HG03565 (cell line): ENCODE results near the gene PDX1.

Experiments
- ATAC-seq: cut with Tn5 transposase; IDR thresholded peaks from one replicate; pipeline ENCODE4 v1.9.1; 2021; ENCODE audit warnings: mild to moderate bottlenecking, moderate library complexity; ENCODE audit not compliant: unreplicated experiment

The PDX1 gene

DNA sequence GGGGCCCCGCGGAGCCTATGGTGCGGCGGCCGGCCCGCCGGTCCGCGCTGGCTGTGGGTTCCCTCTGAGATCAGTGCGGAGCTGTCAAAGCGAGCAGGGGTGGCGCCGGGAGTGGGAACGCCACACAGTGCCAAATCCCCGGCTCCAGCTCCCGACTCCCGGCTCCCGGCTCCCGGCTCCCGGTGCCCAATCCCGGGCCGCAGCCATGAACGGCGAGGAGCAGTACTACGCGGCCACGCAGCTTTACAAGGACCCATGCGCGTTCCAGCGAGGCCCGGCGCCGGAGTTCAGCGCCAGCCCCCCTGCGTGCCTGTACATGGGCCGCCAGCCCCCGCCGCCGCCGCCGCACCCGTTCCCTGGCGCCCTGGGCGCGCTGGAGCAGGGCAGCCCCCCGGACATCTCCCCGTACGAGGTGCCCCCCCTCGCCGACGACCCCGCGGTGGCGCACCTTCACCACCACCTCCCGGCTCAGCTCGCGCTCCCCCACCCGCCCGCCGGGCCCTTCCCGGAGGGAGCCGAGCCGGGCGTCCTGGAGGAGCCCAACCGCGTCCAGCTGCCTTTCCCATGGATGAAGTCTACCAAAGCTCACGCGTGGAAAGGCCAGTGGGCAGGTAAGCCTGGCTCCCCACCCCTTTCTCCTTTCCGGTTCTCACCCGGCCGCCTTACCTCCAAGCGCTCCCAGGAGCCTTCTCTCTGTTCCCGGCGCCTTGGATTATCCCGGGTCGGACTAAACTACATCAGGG is at the start of gene PDX1:
TSS of gene PDX1 (plus strand) at position 67 of the 743 bp plus-strand sequence. CDS start at position 206, 139 bp downstream.
- ATAC-seq, result no peak

DNA sequence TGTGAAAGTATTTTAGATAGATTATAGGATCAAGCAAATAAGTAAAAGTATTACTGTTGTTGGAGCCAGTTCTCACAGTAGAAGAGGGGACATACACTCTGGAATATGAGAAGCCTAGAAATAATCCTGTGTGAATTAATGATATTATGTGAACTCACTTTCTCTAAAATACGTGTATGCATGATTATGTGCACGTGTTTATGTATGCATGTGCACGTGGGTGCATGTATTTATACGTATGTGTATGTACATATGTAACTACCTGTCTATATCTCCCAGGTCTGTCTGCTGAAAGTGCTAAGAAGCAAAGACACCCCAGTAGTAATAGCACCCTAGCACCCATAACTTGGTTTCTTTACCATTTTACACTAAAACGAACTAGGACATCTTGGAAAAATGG is 41.5 kb upstream of the PDX1 start:
- ATAC-seq, result no peak

GRCh38 chr13:27889471-27889870 is 30.3 kb upstream of the PDX1 start:
- ATAC-seq, result no peak

DNA sequence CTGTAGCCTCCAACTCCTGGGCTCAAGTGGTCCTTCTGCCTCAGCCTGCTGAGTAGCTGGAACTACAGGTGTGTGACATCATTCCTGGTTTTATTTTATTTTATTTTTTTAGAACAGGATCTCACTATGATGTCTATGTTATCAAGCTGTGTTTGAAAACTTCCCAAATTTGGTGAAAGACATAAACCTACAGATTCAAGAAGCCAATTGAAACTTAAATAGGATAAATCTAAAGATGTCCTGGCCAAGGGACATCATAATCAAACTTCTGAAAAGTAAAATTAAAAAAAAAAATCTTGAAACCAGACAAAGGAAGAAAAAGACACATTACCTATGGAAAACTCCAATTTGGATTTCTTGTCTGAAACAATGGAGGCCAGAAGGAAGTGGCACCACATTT is 23.1 kb upstream of the PDX1 start:
- no peak for ATAC-seq

DNA sequence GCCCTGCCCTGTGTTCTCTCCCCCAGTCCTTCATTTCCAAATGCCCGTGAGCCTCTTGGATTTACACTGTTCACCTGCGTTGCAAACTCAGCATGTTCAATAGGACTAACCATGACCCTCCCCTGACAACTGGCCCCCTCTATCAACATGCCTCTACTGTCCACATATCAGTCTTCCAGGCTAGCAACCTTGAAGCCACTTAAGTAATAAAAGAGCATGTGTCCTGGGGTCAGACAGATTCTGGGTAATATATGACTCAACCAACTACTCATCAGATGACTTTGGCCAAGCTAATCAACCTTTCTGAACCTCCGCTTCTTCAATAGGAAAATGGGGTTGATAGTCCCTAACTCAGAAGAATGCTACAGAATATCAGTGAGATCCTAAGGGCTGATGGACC is 15.1 kb upstream of the PDX1 start:
- ATAC-seq, result no peak

DNA sequence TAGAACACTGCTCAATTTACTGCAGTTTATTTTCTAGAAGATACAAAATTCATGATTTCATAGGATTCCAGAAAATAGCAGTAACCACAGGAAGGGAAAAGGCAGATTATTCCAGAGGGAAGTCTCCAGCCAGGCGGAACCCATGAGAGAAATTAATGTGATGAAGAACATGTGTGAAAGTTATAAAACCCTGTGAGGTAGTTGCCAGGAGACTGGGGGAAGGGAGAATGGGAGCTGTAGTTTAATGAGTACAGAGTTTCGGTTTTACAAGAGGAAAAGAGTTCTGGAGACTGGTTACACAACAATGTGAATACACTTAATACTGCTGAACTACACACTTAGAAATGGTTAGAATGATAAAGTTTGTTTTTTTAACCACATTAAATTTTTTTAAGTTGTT is 14.2 kb upstream of the PDX1 start:
- ATAC-seq, result no peak

DNA sequence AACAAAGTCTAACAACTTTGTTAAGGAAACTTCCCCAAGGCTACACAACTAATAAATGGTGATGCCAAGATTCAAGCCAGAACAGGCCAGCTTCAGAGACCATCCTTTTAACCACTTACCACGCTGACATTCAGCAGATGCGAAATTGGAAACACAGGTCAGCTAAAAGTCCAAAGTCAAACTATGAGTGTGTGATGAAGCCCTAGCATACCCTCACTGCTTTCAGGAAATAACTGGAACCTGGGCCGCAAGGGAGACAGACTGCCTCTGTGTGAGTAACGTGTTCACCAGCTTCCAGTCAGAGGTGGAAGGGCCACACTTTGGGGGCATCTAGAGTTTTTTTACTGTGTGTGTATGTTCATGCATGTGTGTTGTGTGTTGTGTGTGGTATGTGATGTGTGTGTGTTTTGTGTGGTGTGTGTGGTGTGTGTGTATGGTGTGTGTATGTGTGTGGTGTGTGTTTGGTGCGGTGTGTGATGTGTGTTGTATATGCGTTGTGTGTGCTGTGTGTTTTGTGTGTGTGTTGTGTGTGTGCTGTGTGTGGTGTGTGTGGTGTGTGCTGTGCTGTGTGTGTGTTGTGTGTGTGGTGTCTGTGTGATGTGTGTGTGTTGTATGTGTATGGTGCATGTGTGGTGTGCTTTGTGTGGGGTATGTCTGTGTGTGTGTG is 12.5 kb upstream of the PDX1 start:
- no peak for ATAC-seq

DNA sequence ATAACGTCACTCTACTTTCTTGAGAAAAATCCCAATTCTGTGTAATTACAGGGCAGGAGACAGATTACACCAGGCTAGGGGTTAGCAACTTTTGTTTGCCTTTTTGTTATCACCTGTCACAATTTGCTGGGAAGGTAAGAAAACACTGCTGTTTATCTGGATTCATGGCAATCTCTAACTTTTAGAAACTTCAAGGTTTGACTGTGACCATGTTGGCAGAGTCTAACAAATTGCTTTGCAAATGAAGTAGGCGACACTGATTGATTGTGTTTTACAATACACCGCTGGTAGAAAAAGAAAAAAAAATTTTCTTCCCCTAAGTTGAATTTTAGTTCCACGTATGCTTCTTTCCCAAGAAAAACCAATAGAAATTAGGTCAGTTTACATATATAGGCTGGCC is 10.4 kb upstream of the PDX1 start:
- no peak for ATAC-seq

DNA sequence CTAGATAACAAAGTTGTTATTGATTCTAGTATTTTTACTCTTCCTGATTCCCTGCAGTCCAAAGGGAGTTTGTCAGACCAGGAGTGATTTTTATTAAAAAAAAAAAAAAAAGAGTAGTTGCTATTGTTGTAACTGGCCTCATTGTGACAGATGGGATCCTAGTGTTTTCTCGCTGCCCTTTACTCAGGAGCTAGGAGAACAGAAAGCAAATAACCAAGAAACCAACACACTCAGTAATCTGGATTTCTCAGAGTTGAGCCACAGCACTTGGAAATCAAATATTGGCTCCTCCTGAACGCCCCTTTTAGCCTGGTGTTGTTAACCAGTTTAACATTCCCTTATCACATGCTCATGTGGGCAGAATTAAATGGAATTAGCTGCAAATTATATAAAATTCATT is 8.3 kb upstream of the PDX1 start:
- ATAC-seq, result no peak

GRCh38 chr13:27913160-27913559 is 6.6 kb upstream of the PDX1 start:
- no peak for ATAC-seq

- no peak for ATAC-seq
Measured at GRCh38 chr13:27915301-27916207, 4.2 kb upstream of the PDX1 start.

DNA sequence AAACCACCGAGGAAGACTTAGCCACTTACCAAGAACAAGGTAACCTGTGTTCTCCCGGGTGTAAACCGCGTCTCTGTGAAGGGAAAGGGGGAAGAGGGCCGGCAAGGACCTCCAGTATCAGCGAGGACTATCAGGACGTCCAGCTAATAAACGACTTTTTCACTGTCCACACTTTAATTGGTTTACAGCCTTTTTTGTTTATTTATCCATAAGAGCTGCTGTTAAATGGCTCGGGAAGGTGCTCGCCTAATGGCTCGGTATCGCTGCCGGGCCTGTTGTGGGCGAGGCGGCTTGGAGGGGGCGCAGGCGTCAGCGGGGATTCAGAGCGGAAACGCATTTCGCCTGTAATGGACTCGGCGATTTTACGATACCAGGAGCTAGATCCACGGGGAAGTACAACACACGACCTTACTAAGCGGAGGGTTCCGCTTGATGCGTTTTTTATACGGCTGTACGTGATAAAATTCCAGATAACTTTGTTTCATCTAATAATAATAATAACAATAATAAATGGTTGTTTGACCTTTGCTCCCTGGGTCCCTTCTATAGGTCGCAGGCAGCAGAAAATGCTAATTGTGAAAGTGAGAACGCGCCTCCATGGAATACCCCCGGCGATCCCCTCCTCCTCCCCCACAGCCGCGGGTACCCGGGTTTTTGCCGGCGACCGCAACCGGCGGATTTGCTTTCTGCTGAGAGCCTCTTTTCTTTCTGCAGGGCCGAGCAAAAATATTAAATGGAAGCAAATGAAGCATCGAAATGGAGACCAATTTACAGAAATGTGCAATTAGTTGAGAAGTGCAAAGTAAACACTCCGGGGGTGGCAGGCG is 2.5 kb upstream of the PDX1 start:
- no peak for ATAC-seq

- ATAC-seq, result no peak
Measured at GRCh38 chr13:27918041-27918917, 1.5 kb upstream of the PDX1 start.

DNA sequence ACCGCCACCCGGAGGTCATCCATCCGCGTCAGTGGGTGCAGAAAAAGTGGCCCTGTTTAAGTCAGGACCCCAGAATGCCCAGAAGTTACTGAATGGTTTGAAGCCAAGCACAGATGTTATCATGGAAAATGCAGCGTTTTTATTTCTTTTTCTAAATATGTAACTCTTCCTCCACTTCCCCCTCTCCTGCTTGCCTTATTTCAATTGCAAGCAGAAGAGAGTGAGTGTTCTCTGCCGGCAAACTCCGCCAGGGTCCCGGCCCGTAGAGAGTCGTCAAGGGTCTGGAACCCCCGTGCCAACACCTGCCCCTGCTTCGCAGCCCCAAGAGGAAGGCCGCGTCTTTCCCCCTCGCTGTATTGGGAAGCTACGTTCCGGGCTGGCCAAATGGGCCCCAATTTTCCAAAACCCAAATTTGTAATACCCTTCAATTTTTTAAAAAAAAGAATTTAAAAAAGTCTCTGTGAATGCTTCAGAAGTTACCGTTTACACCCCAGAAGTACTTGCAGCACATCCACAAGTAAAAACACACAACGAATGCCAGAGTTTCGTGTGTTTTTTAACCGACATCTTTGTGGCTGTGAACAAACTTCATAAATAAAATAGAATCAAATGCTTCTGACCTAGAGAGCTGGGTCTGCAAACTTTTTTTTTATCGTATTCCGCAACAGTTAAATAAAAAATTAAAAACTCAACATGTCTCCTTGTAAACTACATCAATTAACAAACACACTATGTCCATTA is 712 bp upstream of the PDX1 start:
- ATAC-seq, result no peak

DNA sequence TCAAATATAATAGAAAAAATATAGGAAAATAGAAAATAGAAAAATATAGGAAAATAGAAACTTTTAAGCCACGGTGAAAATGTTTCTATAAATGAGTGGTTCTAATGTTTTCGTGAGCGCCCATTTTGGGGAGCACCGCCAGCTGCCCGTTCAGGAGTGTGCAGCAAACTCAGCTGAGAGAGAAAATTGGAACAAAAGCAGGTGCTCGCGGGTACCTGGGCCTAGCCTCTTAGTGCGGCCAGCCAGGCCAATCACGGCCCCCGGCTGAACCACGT is 204 bp upstream of the PDX1 start:
- ATAC-seq, result no peak

DNA sequence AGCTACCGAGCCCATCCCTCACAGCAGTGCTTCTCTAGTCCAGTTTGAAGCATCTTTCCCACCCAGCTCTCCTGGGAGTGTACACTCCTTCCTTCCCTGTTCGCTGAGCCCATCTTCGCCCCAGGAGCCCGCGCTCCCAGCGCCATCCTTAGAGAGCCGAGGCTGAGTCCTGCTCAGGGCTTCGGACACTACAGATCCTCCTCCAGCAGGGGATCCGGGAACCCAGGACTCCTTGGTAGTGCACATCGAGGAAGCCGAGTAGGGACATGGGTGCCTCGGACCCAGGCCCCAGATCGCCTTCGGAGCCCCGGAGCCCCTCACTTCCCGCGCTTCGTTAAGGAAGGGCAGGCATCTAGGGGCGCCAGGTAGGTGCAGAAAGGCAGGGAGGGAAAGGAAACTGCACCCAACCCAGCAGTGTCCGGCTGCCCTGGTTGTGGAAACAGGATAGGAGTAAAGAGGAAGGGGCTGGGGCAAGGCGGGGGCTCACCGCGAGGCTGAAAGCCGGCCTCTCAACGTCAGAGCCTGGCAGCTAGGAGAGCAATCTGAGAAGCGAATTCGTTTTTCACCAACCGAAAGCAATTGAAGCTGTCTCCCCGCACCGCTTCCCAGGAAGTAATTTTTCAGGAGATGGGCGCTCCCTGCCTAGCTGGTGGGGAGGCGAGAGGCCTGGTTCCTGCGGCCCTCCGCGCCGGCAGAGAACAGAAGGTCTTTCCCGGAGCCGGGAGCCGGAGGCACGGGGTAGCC is 1.0 kb downstream of the PDX1 start:
- no peak for ATAC-seq

DNA sequence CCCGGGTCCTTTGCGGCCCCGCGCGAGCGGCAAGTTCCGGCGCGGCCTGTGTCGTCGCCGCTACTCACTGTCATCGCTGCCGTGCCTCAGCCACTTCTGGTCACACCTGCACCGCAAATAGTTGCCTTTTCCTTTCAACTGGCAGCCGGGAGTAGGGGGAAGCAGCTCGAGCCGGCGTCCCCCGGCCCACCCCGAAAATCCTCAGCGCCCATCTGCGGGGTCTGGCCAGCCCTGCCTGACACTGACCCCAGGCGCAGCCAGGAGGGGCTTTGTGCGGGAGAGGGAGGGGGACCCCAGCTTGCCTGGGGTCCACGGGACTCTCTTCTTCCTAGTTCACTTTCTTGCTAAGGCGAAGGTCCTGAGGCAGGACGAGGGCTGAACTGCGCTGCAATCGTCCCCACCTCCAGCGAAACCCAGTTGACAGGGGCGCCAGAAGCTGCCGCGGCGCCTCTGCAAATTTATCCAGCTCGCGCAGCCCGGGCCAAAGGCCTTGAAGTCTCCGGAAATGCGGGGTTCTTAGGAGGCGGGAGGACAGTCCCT is 1.7 kb downstream of the PDX1 start:
- no peak for ATAC-seq
